Large intestine (tissue), 3 donors: ENCODE results near the gene ICAM5. TPM values are rescaled to one million over a fixed set of nuclear protein-coding genes. Genes with fewer than 3 reads are reported as not detected.

Experiments used
- DNase-seq, 2 donors: peaks; one replicate each; pipeline versions ENCODE4 v3.0.0 to v3.0.0-alpha.2; 2013
- H3K27ac ChIP-seq: one replicate; pipeline ENCODE4 v1.5.1; 2013; ENCODE audit warnings: low read length
- H3K27me3 ChIP-seq: 2 replicates; pipeline ENCODE4 v1.6.1; 2013; ENCODE audit warnings: low read length; ENCODE audit not compliant: control insufficient read depth, insufficient read depth
- H3K36me3 ChIP-seq: 2 replicates; pipeline ENCODE4 v1.6.1; 2013; ENCODE audit warnings: low read length; ENCODE audit not compliant: control insufficient read depth, insufficient read depth
- H3K4me1 ChIP-seq: one replicate; pipeline ENCODE4 v1.6.1; 2013; ENCODE audit warnings: low read length; ENCODE audit not compliant: control insufficient read depth, insufficient read depth
- H3K4me3 ChIP-seq: one replicate; pipeline ENCODE4 v1.5.1; 2013; ENCODE audit warnings: low read length
- H3K9me3 ChIP-seq: one replicate; pipeline ENCODE4 v1.6.1; 2013; ENCODE audit warnings: mild to moderate bottlenecking, low read depth, low read length, moderate library complexity; ENCODE audit not compliant: control insufficient read depth
- WGBS: methylation state at CpG from one replicate; pipeline ENCODE4 v1.1.5; 2013; ENCODE audit warnings: low lambda C conversion rate; ENCODE audit not compliant: insufficient coverage; 5-methylcytosine and 5-hydroxymethylcytosine counted together
- polyA plus RNA-seq: library from polyadenylated mRNA; unstranded; fragments of 120-200 nt; gene quantifications from one replicate; pipeline ENCODE4 v1.2.1, GENCODE V29; 2013

ICAM5 gene
- polyA plus RNA-seq, 1 donor: 0.87 TPM

DNA sequence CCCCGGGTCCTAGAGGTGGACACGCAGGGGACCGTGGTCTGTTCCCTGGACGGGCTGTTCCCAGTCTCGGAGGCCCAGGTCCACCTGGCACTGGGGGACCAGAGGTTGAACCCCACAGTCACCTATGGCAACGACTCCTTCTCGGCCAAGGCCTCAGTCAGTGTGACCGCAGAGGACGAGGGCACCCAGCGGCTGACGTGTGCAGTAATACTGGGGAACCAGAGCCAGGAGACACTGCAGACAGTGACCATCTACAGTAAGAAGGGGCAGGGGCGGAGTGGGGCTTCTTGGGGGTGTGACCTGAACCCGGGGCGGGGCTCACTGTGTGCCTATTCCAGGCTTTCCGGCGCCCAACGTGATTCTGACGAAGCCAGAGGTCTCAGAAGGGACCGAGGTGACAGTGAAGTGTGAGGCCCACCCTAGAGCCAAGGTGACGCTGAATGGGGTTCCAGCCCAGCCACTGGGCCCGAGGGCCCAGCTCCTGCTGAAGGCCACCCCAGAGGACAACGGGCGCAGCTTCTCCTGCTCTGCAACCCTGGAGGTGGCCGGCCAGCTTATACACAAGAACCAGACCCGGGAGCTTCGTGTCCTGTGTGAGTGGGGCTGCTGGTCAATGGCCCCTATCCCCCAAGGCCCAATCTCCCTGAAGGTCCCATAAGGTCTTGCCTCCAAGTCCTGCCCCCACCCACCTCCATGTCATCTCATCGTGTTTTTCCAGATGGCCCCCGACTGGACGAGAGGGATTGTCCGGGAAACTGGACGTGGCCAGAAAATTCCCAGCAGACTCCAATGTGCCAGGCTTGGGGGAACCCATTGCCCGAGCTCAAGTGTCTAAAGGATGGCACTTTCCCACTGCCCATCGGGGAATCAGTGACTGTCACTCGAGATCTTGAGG is 5.4 kb upstream of the ICAM5 start:
- H3K27me3 ChIP-seq: peaks cover 31% of the 10 kb centered on the region
- no CpG with 5 or more reads among the region's 34 CpGs for WGBS
- peaks cover 25% of the 10 kb centered on the region for H3K4me1 ChIP-seq
- peaks cover 23% of the 10 kb centered on the region for H3K36me3 ChIP-seq
- H3K4me3 ChIP-seq: no peak overlapping the region
- peaks cover 4% of the 10 kb centered on the region for H3K9me3 ChIP-seq
- no peak for DNase-seq
- H3K27ac ChIP-seq: no peak overlapping the region

DNA sequence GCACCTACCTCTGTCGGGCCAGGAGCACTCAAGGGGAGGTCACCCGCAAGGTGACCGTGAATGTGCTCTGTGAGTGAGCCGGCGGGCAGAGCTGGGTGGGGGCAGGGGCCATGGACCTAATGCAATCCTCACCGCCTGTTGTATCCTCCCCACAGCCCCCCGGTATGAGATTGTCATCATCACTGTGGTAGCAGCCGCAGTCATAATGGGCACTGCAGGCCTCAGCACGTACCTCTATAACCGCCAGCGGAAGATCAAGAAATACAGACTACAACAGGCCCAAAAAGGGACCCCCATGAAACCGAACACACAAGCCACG is 4.8 kb upstream of the ICAM5 start:
- no peak for DNase-seq
- Histone ChIP-seq H3K36me3 (peaks cover 23% of the 10 kb centered on the region), H3K4me3 (no peak overlapping the region), H3K27ac (no peak overlapping the region), H3K27me3 (peaks cover 37% of the 10 kb centered on the region), H3K4me1 (peaks cover 28% of the 10 kb centered on the region), H3K9me3 (peaks cover 6% of the 10 kb centered on the region)
- WGBS: no CpG with 5 or more reads among the region's 13 CpGs

DNA sequence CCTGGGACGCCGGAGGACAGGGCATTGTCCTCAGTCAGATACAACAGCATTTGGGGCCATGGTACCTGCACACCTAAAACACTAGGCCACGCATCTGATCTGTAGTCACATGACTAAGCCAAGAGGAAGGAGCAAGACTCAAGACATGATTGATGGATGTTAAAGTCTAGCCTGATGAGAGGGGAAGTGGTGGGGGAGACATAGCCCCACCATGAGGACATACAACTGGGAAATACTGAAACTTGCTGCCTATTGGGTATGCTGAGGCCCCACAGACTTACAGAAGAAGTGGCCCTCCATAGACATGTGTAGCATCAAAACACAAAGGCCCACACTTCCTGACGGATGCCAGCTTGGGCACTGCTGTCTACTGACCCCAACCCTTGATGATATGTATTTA is 4.4 kb upstream of the ICAM5 start:
- no CpG with 5 or more reads among the region's 4 CpGs for WGBS
- Histone ChIP-seq H3K9me3 (peaks cover 6% of the 10 kb centered on the region), H3K4me1 (peaks cover 31% of the 10 kb centered on the region), H3K27me3 (peaks cover 42% of the 10 kb centered on the region), H3K36me3 (peaks cover 23% of the 10 kb centered on the region), H3K4me3 (no peak overlapping the region), H3K27ac (no peak overlapping the region)
- no peak for DNase-seq

DNA sequence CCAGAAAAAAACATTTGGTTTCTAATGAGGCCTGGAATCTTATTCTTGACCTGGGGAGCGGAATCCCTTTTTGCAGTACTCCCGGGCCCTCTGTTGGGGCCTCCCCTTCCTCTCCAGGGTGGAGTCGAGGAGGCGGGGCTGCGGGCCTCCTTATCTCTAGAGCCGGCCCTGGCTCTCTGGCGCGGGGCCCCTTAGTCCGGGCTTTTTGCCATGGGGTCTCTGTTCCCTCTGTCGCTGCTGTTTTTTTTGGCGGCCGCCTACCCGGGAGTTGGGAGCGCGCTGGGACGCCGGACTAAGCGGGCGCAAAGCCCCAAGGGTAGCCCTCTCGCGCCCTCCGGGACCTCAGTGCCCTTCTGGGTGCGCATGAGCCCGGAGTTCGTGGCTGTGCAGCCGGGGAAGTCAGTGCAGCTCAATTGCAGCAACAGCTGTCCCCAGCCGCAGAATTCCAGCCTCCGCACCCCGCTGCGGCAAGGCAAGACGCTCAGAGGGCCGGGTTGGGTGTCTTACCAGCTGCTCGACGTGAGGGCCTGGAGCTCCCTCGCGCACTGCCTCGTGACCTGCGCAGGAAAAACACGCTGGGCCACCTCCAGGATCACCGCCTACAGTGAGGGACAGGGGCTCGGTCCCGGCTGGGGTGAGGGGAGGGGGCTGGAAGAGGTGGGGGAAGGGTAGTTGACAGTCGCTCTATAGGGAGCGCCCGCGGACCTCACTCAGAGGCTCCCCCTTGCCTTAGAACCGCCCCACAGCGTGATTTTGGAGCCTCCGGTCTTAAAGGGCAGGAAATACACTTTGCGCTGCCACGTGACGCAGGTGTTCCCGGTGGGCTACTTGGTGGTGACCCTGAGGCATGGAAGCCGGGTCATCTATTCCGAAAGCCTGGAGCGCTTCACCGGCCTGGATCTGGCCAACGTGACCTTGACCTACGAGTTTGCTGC is 2.7 kb upstream of the ICAM5 start, which contains the start of gene ICAM4:
Gene ICAM4 (plus strand): TSS at position 153 of the 935 bp plus-strand sequence. CDS start 58 bp downstream, at position 211.
- H3K4me1 ChIP-seq: peaks cover 46% of the 10 kb centered on the region
- peaks cover 23% of the 10 kb centered on the region for H3K36me3 ChIP-seq
- H3K27ac ChIP-seq: no peak within 1 kb of the TSS
- peak in 1 of 2 donors; percentile 71 for DNase-seq
- H3K9me3 ChIP-seq: peaks cover 10% of the 10 kb centered on the region
- H3K27me3 ChIP-seq: peaks cover 59% of the 10 kb centered on the region
- no CpG with 5 or more reads among the region's 59 CpGs for WGBS
- peak within 1 kb of the TSS; percentile 23 for H3K4me3 ChIP-seq

DNA sequence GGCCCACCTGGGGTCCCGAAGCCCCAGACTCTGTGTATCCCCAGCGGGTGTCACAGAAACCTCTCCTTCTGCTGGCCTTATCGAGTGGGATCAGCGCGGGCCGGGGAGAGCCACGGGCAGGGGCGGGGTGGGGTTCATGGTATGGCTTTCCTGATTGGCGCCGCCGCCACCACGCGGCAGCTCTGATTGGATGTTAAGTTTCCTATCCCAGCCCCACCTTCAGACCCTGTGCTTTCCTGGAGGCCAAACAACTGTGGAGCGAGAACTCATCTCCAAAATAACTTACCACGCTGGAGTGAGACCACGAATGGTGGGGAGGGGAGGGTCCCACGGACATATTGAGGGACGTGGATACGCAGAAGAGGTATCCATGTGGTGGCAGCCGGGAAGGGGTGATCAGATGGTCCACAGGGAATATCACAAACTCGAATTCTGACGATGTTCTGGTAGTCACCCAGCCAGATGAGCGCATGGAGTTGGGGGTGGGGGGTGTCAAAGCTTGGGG is 1.0 kb upstream of the ICAM5 start:
- WGBS: no CpG with 5 or more reads among the region's 23 CpGs
- Histone ChIP-seq H3K27me3 (peaks cover 75% of the 10 kb centered on the region), H3K4me1 (peaks cover 54% of the 10 kb centered on the region), H3K36me3 (peaks cover 19% of the 10 kb centered on the region), H3K27ac (no peak overlapping the region), H3K9me3 (peaks cover 23% of the 10 kb centered on the region), H3K4me3 (no peak overlapping the region)
- DNase-seq: peak in 1 of 2 donors; percentile 50

- Histone ChIP-seq H3K27me3 (peaks cover 81% of the 10 kb centered on the region), H3K9me3 (peaks cover 29% of the 10 kb centered on the region), H3K4me3 (no peak overlapping the region), H3K4me1 (peaks cover 54% of the 10 kb centered on the region), H3K27ac (no peak overlapping the region), H3K36me3 (peaks cover 17% of the 10 kb centered on the region)
- DNase-seq: peak in 1 of 2 donors; percentile 31
- WGBS: no CpG with 5 or more reads among the region's 50 CpGs
Observed at GRCh38 chr19:10289167-10289835, 451 bp upstream of the ICAM5 start.

- peak overlapping the region; percentile 14 for H3K4me3 ChIP-seq
- peaks cover 92% of the 10 kb centered on the region for H3K27me3 ChIP-seq
- H3K36me3 ChIP-seq: peaks cover 6% of the 10 kb centered on the region
- H3K4me1 ChIP-seq: peaks cover 54% of the 10 kb centered on the region
- no peak for DNase-seq
- WGBS: 0% methylated on average over 1 of the region's 30 CpGs
- H3K9me3 ChIP-seq: peaks cover 30% of the 10 kb centered on the region
- H3K27ac ChIP-seq: no peak overlapping the region
Observed at GRCh38 chr19:10290357-10290875, 664 bp downstream of the ICAM5 start.

DNA sequence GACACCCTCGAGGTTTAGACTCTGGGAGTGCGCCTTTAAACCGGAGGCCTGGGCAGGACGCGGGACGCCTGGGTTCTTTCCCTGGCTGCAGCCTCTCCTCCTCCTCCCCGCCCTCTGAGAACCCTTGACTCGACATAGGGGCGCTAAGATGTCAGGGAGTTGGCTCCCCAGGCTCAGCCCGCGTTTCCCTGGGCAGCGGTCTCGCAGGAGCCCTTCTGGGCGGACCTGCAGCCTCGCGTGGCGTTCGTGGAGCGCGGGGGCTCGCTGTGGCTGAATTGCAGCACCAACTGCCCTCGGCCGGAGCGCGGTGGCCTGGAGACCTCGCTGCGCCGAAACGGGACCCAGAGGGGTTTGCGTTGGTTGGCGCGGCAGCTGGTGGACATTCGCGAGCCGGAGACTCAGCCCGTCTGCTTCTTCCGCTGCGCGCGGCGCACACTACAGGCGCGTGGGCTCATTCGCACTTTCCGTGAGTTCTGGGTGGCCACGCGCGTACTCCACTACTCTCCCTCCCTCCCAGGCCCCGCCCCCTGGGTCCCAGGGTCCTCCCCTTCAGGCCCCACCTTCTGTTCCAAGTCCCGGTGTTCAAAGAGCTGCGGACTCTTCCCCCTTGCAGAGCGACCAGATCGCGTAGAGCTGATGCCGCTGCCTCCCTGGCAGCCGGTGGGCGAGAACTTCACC is 1.3 kb downstream of the ICAM5 start:
- H3K27me3 ChIP-seq: peaks cover 94% of the 10 kb centered on the region

GRCh38 chr19:10291554-10292205 is 1.9 kb downstream of the ICAM5 start:
- WGBS: no CpG with 5 or more reads among the region's 49 CpGs
- Histone ChIP-seq H3K27ac (no peak overlapping the region), H3K4me1 (peaks cover 60% of the 10 kb centered on the region), H3K27me3 (peaks cover 100% of the 10 kb centered on the region), H3K4me3 (peak overlapping the region; percentile 24), H3K36me3 (no peaks in the 10 kb centered on the region), H3K9me3 (peaks cover 30% of the 10 kb centered on the region)
- no peak for DNase-seq

More for the DNA sequence above, 1.3 kb downstream of the ICAM5 start:
- WGBS: no CpG with 5 or more reads among the region's 57 CpGs
- peaks cover under 1% of the 10 kb centered on the region for H3K36me3 ChIP-seq
- H3K9me3 ChIP-seq: peaks cover 30% of the 10 kb centered on the region
- peaks cover 60% of the 10 kb centered on the region for H3K4me1 ChIP-seq
- peak overlapping the region; percentile 14 for H3K4me3 ChIP-seq
- H3K27ac ChIP-seq: no peak overlapping the region
- peak in 1 of 2 donors; percentile 68 for DNase-seq
